ENCODE data around the gene ADCY9.

ADCY9 gene

GRCh38 chr16:4034963-4035362 is 81.3 kb downstream of the ADCY9 start:
- TF ChIP-seq TAF1 (IDR thresholded peaks at IDR 0.05; ENCODE audit: borderline replicate concordance, insufficient read depth, low read length) (no peak), REST (IDR thresholded peaks at IDR 0.05; ENCODE audit: insufficient read depth in 1 of 2, low read depth in 2 of 2, low read length in 2 of 2) (no peak), POLR2AphosphoS5 (IDR thresholded peaks at IDR 0.05; ENCODE audit: low read depth, low read length) (no peak), SIN3A (IDR thresholded peaks at IDR 0.05; ENCODE audit: borderline replicate concordance, insufficient read depth, low read length) (no peak), FOXP2 (optimal IDR thresholded peaks at IDR 0.05; ENCODE audit: borderline replicate concordance, extremely low read depth, extremely low read length, insufficient read depth) (no peak)

GRCh38 chr16:4033951-4034350 is 82.3 kb downstream of the ADCY9 start:
- no peak for TF ChIP-seq SIN3A (IDR thresholded peaks at IDR 0.05; ENCODE audit: borderline replicate concordance, insufficient read depth, low read length)
- no peak for TF ChIP-seq POLR2AphosphoS5 (IDR thresholded peaks at IDR 0.05; ENCODE audit: low read depth, low read length)
- TF ChIP-seq REST (IDR thresholded peaks at IDR 0.05; ENCODE audit: insufficient read depth in 1 of 2, low read depth in 2 of 2, low read length in 2 of 2): no peak

GRCh38 chr16:4032768-4033167 is 83.5 kb downstream of the ADCY9 start:
- TF ChIP-seq TAF1 (IDR thresholded peaks at IDR 0.05; ENCODE audit: borderline replicate concordance, insufficient read depth, low read length) (no peak), SIN3A (IDR thresholded peaks at IDR 0.05; ENCODE audit: borderline replicate concordance, insufficient read depth, low read length) (no peak), POLR2AphosphoS5 (IDR thresholded peaks at IDR 0.05; ENCODE audit: low read depth, low read length) (no peak), FOXP2 (optimal IDR thresholded peaks at IDR 0.05; ENCODE audit: borderline replicate concordance, extremely low read depth, extremely low read length, insufficient read depth) (no peak), REST (IDR thresholded peaks at IDR 0.05; ENCODE audit: insufficient read depth in 1 of 2, low read depth in 2 of 2, low read length in 2 of 2) (no peak)

GRCh38 chr16:4028144-4028543 is 88.1 kb downstream of the ADCY9 start:
- TF ChIP-seq SIN3A (IDR thresholded peaks at IDR 0.05; ENCODE audit: borderline replicate concordance, insufficient read depth, low read length) (no peak), POLR2AphosphoS5 (IDR thresholded peaks at IDR 0.05; ENCODE audit: low read depth, low read length) (no peak), FOXP2 (optimal IDR thresholded peaks at IDR 0.05; ENCODE audit: borderline replicate concordance, extremely low read depth, extremely low read length, insufficient read depth) (no peak), TAF1 (IDR thresholded peaks at IDR 0.05; ENCODE audit: borderline replicate concordance, insufficient read depth, low read length) (no peak), REST (IDR thresholded peaks at IDR 0.05; ENCODE audit: insufficient read depth in 1 of 2, low read depth in 2 of 2, low read length in 2 of 2) (no peak)

- TF ChIP-seq TAF1 (IDR thresholded peaks at IDR 0.05; ENCODE audit: borderline replicate concordance, insufficient read depth, low read length) (no peak), POLR2AphosphoS5 (IDR thresholded peaks at IDR 0.05; ENCODE audit: low read depth, low read length) (no peak), REST (IDR thresholded peaks at IDR 0.05; ENCODE audit: insufficient read depth in 1 of 2, low read depth in 2 of 2, low read length in 2 of 2) (no peak), SIN3A (IDR thresholded peaks at IDR 0.05; ENCODE audit: borderline replicate concordance, insufficient read depth, low read length) (no peak), FOXP2 (optimal IDR thresholded peaks at IDR 0.05; ENCODE audit: borderline replicate concordance, extremely low read depth, extremely low read length, insufficient read depth) (no peak)
Observed at GRCh38 chr16:4026854-4027253, 89.4 kb downstream of the ADCY9 start.
